ENCODE results near the gene PLA2G2F. TPM values are rescaled to one million over a fixed set of nuclear protein-coding genes. Genes with fewer than 3 reads are reported as not detected.

The PLA2G2F gene
- total and polyA plus RNA-seq, 10 of the 15 experiments (the other 5 are each of a cell fraction or from before 2014, with no cell fraction given): 0.03 TPM; not detected in 9

DNA sequence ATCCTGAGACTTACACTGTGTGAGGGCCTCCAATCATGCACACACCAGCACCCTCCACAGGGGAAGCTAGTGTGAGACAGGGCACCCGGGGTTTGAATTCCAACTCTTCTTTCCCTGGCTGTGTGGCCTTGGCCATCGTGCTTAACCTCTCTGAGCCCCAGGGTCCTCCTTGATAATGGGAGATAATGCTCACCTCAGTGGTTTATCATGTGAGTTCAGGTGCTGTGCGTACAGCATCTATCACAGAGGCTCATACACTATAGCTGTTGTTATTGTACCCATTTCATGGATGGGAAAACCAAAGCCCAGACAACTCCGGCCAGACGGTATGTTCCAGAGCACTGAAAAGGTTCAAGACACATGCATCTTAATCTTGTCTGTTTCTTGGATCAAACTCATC, 30.8 kb downstream of the PLA2G2F start (continued):
- TF ChIP-seq, protein P1, sequence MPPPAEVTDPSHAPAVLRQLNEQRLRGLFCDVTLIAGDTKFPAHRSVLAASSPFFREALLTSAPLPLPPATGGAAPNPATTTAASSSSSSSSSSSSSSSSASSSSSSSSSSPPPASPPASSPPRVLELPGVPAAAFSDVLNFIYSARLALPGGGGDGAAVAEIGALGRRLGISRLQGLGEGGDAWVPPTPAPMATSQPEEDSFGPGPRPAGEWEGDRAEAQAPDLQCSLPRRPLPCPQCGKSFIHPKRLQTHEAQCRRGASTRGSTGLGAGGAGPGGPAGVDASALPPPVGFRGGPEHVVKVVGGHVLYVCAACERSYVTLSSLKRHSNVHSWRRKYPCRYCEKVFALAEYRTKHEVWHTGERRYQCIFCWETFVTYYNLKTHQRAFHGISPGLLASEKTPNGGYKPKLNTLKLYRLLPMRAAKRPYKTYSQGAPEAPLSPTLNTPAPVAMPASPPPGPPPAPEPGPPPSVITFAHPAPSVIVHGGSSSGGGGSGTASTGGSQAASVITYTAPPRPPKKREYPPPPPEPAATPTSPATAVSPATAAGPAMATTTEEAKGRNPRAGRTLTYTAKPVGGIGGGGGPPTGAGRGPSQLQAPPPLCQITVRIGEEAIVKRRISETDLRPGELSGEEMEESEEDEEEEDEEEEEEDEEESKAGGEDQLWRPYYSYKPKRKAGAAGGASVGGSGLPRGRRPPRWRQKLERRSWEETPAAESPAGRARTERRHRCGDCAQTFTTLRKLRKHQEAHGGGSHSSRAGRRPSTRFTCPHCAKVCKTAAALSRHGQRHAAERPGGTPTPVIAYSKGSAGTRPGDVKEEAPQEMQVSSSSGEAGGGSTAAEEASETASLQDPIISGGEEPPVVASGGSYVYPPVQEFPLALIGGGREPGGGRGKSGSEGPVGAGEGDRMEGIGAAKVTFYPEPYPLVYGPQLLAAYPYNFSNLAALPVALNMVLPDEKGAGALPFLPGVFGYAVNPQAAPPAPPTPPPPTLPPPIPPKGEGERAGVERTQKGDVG (CRISPR knock-in tag; IDR thresholded peaks at IDR 0.05): no peak
- TF ChIP-seq NR2C2 (IDR thresholded peaks at IDR 0.05; ENCODE audit: borderline replicate concordance, control insufficient read depth, insufficient read length, low read depth) (no peak), RB1 (IDR thresholded peaks at IDR 0.05; ENCODE audit: borderline replicate concordance) (no peak), POU2F2 (IDR thresholded peaks at IDR 0.05; ENCODE audit: borderline replicate concordance, low read depth, low read length) (no peak)

DNA sequence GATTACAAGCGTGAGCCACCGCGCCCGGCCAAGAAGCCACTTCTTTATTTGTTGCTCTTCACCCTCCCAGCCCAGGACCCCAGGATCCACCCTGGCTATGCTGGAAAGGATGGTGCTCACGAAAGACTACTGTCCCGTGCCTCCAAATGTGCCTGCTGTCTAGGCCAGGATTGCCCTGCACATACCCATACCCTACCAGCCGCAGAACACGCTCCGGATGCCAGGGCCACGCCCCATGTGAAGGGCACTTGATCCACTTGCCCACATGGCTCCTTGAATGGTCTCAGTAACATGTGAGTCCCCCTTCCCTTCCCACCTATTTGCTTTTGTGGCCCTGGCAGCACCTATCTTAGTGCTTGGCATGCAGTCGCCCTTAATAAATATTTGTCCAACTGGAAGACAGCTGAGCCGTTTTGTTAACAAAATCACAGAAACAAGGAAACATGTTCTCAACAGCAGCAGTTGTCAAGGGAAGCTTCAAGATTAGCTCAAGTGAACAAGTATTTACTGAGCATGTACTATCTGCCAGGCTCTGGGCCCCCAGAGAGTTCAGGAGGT, 33.0 kb downstream of the PLA2G2F start:
- intact Hi-C loops (cut with micrococcal nuclease; ENCODE audit: unreplicated experiment): no loop called here

More for the DNA sequence above, 33.0 kb downstream of the PLA2G2F start:
- no peak overlapping the region for H3K9ac ChIP-seq (ENCODE audit: control insufficient read depth, insufficient read depth, low read length)
- ChIA-PET POLR2A (interaction anchor here (0.9 kb wide), 1 partner anchor 322 kb away, joined by 7 read pairs; no protein-coding TSS in a partner anchor), RAD21 (ENCODE audit: unreplicated experiment) (no interaction called here), SMC1A (ENCODE audit: uncharacterized antibody, unreplicated experiment) (interaction anchor here (1.1 to 2.9 kb wide), 3 partner anchors 19 to 39 kb away, joined by 3 to 17 read pairs (median 4); no protein-coding TSS in a partner anchor), CTCF (interaction anchor here (0.8 to 1.7 kb wide), 4 partner anchors 20 to 479 kb away, joined by 3 to 6 read pairs (median 4); no protein-coding TSS in a partner anchor)
- ATAC-seq (no peak), DNase-seq (ENCODE audit: low read depth, low spot score) (no peak), FAIRE-seq (no peak)
- no peaks in the 10 kb centered on the region for H4K20me1 ChIP-seq (ENCODE audit: control insufficient read depth, insufficient read depth)
- no peak overlapping the region for H3K4me3 ChIP-seq
- no TSS peak for BruUV-seq (replicated peaks)
- H3K4me2 ChIP-seq (ENCODE audit: control insufficient read depth, insufficient read depth): no peak overlapping the region
- H3K27ac ChIP-seq (ENCODE audit: control insufficient read depth, insufficient read depth): no peak overlapping the region
- whole genome bisulfite sequencing (ENCODE audit: insufficient coverage, insufficient replicate concordance, low lambda C conversion rate, missing lambda C conversion rate): 81% methylated on average over 12 of the region's 12 CpGs
- H3K27me3 ChIP-seq (replicated peaks in 1 of 2; ENCODE audit: control insufficient read depth in 2 of 2, insufficient read depth in 2 of 2, low read length in 1 of 2): peaks cover 0 to 2% of the 10 kb centered on the region in 2 experiments; a peak in 2 of 4 replicates
- H3K4me1 ChIP-seq (ENCODE audit: control insufficient read depth, insufficient read depth, low read length): peaks cover 5% of the 10 kb centered on the region
- no peak overlapping the region for H2AFZ ChIP-seq (ENCODE audit: control insufficient read depth, low read depth, low read length)
- in situ Hi-C loops (cut with MboI): no loop called here
- no peaks in the 10 kb centered on the region for H3K36me3 ChIP-seq (ENCODE audit: control insufficient read depth in 2 of 2, insufficient read depth in 2 of 2, low read length in 1 of 2)
- H3K9me3 ChIP-seq (replicated peaks; ENCODE audit: control insufficient read depth, insufficient read depth, low read length): no peaks in the 10 kb centered on the region
- H3K79me2 ChIP-seq (ENCODE audit: control insufficient read depth, insufficient read depth, low read length): no peaks in the 10 kb centered on the region
- TF ChIP-seq PBX3 (IDR thresholded peaks at IDR 0.05; ENCODE audit: insufficient replicate concordance, low read depth, low read length): no peak
- TF ChIP-seq MEF2A (IDR thresholded peaks at IDR 0.05; ENCODE audit: insufficient read depth, low read depth, low read length): no peak
- TF ChIP-seq MTA3 (IDR thresholded peaks at IDR 0.05; ENCODE audit: borderline replicate concordance, low read length): no peak
- TF ChIP-seq MYB (IDR thresholded peaks at IDR 0.05; ENCODE audit: borderline replicate concordance, low read depth, low read length): no peak
- no peak for TF ChIP-seq KAT2A (conservative IDR thresholded peaks at IDR 0.05; ENCODE audit: control insufficient read depth, low read depth, low read length)

All from GM12878 (cell line).